K562 (cell line): ENCODE results near the gene EFNA1. TPM values are rescaled to one million over a fixed set of nuclear protein-coding genes. Genes with fewer than 3 reads are reported as not detected.

Experiments used
- HDAC1 ChIP-seq, 2 experiments: fragments of 450-650 bp; IDR thresholded peaks; 2 replicates each; pipeline ENCODE4 v1.6.1; 2016 to 2017; ENCODE audit warnings: inconsistent platforms in 1 of 2, mild to moderate bottlenecking in 1 of 2, moderate library complexity in 1 of 2
- NR3C1 ChIP-seq: sonication (generic); formaldehyde crosslinking; IDR thresholded peaks from 2 replicates; pipeline ENCODE4 v1.8.1; 2022; ENCODE audit warnings: missing genetic modification reagents
- PHTF2 ChIP-seq: fragments of 250-450 bp; sonication (Bioruptor Pico); IDR thresholded peaks from 2 replicates; pipeline ENCODE4 v1.5.0; 2021; ENCODE audit warnings: mild to moderate bottlenecking
- PYGO2 ChIP-seq: fragments of 450-650 bp; IDR thresholded peaks from 2 replicates; pipeline ENCODE4 v1.6.1; 2016; ENCODE audit warnings: mild to moderate bottlenecking, missing genetic modification characterization, moderate library complexity, missing compliant biosample characterization
- ZNF830 ChIP-seq: fragments of 250-450 bp; sonication (Bioruptor Pico); IDR thresholded peaks from 2 replicates; pipeline ENCODE4 v1.5.0; 2021; ENCODE audit warnings: mild to moderate bottlenecking
- polyA plus RNA-seq, 8 experiments: library from polyadenylated mRNA; depleted of rRNA in 4 of 8; stranded (reverse) in 5 of 8; unstranded in 3 of 8; fragments of >200 nt; fragmentation: Nextera tagmentation in 2 of 8; fragmentation: Illumina TruSeq in 1 of 8; extraction: Ambion mirVana in 2 of 8; extraction: Trizol in 1 of 8; gene quantifications; 2 replicates each; pipeline versions ENCODE4 v1.2.1 to v1.2.3, GENCODE V29; 2011 to 2014; ENCODE audit warnings: inconsistent platforms in 1 of 8, missing spikeins in 1 of 8
- total RNA-seq, 7 experiments: library from RNA; depleted of rRNA in 6 of 7; stranded (reverse); fragments of >200 nt in 6 of 7; fragmentation: Illumina TruSeq in 2 of 7; extraction: Trizol in 2 of 7; gene quantifications; 2 replicates each; pipeline versions ENCODE4 v1.2.1 to v1.2.3, GENCODE V29; 2011 to 2021; ENCODE audit warnings: low replicate concordance in 1 of 7
- TF ChIP-seq, protein P1 (sequence below): fragments of 250-450 bp; sonication (Bioruptor Pico); IDR thresholded peaks from 2 replicates; pipeline ENCODE4 v1.4.0; 2020
- TF ChIP-seq, protein P2 (sequence below): fragments of 450-650 bp; IDR thresholded peaks from 2 replicates; pipeline ENCODE4 v1.6.1; 2017; ENCODE audit warnings: antibody characterized with exemption, mild to moderate bottlenecking
- TF ChIP-seq, protein P3 (sequence below): fragments of 450-650 bp; IDR thresholded peaks from 2 replicates; pipeline ENCODE4 v1.6.1; 2016; ENCODE audit warnings: missing biosample characterization, missing genetic modification characterization

Gene EFNA1
- total and polyA plus RNA-seq, 9 of the 15 experiments (the other 6 are each of a cell fraction or from before 2014, with no cell fraction given), result 2.1 to 9.3 (median 3.0) TPM

DNA sequence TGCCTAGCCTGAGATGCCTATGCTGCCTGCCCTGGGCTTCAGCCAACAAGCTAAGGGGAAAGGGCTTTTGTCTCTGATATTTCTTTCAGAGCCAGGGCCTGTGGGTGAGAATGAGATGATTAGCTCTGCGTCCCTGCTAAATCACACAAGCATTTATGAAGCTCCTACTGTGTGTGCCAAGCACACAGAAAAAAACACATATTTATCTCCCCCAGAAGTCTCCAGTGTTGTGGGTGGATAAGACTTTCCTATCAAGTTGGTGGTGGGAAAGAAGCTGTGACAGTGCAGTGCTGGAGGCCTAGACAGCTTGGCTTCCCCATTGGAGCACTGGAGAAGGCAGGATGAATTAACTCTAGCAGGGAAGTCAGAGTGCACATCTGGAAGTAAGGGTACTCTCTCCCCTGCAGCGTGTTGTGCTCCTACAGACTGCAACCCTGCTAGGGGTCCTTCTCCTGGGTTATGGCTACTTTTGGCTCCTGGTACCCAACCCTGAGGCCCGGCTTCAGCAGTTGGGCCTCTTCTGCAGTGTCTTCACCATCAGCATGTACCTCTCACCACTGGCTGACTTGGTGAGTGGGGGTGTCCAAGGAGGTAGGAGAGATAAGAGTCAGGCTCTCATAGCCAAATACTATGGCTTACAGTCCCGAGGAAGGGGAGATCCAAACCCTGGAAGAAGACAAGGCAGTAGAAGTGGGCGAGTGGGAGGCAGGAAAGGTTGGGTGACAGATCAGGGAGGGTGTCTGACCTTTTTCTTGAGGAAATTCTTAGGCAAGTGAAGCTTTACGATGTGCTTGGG lies 9.7 kb downstream of the EFNA1 start (continued):
- TF ChIP-seq, protein P1, sequence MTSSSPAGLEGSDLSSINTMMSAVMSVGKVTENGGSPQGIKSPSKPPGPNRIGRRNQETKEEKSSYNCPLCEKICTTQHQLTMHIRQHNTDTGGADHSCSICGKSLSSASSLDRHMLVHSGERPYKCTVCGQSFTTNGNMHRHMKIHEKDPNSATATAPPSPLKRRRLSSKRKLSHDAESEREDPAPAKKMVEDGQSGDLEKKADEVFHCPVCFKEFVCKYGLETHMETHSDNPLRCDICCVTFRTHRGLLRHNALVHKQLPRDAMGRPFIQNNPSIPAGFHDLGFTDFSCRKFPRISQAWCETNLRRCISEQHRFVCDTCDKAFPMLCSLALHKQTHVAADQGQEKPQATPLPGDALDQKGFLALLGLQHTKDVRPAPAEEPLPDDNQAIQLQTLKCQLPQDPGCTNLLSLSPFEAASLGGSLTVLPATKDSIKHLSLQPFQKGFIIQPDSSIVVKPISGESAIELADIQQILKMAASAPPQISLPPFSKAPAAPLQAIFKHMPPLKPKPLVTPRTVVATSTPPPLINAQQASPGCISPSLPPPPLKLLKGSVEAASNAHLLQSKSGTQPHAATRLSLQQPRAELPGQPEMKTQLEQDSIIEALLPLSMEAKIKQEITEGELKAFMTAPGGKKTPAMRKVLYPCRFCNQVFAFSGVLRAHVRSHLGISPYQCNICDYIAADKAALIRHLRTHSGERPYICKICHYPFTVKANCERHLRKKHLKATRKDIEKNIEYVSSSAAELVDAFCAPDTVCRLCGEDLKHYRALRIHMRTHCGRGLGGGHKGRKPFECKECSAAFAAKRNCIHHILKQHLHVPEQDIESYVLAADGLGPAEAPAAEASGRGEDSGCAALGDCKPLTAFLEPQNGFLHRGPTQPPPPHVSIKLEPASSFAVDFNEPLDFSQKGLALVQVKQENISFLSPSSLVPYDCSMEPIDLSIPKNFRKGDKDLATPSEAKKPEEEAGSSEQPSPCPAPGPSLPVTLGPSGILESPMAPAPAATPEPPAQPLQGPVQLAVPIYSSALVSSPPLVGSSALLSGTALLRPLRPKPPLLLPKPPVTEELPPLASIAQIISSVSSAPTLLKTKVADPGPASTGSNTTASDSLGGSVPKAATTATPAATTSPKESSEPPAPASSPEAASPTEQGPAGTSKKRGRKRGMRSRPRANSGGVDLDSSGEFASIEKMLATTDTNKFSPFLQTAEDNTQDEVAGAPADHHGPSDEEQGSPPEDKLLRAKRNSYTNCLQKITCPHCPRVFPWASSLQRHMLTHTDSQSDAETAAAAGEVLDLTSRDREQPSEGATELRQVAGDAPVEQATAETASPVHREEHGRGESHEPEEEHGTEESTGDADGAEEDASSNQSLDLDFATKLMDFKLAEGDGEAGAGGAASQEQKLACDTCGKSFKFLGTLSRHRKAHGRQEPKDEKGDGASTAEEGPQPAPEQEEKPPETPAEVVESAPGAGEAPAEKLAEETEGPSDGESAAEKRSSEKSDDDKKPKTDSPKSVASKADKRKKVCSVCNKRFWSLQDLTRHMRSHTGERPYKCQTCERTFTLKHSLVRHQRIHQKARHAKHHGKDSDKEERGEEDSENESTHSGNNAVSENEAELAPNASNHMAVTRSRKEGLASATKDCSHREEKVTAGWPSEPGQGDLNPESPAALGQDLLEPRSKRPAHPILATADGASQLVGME, result no peak
- TF ChIP-seq NR3C1 (CRISPR knock-in tag), result no peak
- TF ChIP-seq, protein P2, sequence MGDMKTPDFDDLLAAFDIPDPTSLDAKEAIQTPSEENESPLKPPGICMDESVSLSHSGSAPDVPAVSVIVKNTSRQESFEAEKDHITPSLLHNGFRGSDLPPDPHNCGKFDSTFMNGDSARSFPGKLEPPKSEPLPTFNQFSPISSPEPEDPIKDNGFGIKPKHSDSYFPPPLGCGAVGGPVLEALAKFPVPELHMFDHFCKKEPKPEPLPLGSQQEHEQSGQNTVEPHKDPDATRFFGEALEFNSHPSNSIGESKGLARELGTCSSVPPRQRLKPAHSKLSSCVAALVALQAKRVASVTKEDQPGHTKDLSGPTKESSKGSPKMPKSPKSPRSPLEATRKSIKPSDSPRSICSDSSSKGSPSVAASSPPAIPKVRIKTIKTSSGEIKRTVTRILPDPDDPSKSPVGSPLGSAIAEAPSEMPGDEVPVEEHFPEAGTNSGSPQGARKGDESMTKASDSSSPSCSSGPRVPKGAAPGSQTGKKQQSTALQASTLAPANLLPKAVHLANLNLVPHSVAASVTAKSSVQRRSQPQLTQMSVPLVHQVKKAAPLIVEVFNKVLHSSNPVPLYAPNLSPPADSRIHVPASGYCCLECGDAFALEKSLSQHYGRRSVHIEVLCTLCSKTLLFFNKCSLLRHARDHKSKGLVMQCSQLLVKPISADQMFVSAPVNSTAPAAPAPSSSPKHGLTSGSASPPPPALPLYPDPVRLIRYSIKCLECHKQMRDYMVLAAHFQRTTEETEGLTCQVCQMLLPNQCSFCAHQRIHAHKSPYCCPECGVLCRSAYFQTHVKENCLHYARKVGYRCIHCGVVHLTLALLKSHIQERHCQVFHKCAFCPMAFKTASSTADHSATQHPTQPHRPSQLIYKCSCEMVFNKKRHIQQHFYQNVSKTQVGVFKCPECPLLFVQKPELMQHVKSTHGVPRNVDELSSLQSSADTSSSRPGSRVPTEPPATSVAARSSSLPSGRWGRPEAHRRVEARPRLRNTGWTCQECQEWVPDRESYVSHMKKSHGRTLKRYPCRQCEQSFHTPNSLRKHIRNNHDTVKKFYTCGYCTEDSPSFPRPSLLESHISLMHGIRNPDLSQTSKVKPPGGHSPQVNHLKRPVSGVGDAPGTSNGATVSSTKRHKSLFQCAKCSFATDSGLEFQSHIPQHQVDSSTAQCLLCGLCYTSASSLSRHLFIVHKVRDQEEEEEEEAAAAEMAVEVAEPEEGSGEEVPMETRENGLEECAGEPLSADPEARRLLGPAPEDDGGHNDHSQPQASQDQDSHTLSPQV, result no peak
- 0 out of 4 replicates have a peak, but pooled peaks of 1 of the 2 experiments have one; percentile 53 for TF ChIP-seq HDAC1 (IDR thresholded peaks at IDR 0.05)
- no peak for TF ChIP-seq PYGO2 (tag)
- TF ChIP-seq, protein P3, sequence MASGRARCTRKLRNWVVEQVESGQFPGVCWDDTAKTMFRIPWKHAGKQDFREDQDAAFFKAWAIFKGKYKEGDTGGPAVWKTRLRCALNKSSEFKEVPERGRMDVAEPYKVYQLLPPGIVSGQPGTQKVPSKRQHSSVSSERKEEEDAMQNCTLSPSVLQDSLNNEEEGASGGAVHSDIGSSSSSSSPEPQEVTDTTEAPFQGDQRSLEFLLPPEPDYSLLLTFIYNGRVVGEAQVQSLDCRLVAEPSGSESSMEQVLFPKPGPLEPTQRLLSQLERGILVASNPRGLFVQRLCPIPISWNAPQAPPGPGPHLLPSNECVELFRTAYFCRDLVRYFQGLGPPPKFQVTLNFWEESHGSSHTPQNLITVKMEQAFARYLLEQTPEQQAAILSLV (tag), result no peak
- no peak for TF ChIP-seq ZNF830 (CRISPR knock-in tag)
- TF ChIP-seq PHTF2 (CRISPR knock-in tag), result no peak
